BJ (cell line): ENCODE results near the gene ZNF573. TPM values are rescaled to one million over a fixed set of nuclear protein-coding genes. Genes with fewer than 3 reads are reported as not detected.
"Not testable (repeated sequence)": the region's sequence is repeated elsewhere in the genome, so short reads cannot be mapped to it uniquely, and the experiment has no call there.

Experiments used
- CTCF ChIA-PET: fragments of 350-600 bp; formaldehyde crosslinking; extraction: SDS; loops from one replicate; lab custom pipeline; 2021; ENCODE audit warnings: antibody characterized with exemption, inconsistent platforms; lab: Yijun Ruan, JAX
- POLR2A ChIA-PET: fragments of 300-600 bp; sonication (Branson Sonifier 250); formaldehyde crosslinking; extraction: SDS; loops from one replicate; lab custom pipeline; 2021; ENCODE audit warnings: antibody characterized with exemption; lab: Charles Lee
- DNase-seq: peaks from one replicate; pipeline ENCODE4 v3.0.0-alpha.2; 2011; ENCODE audit warnings: low read depth
- H3K27me3 ChIP-seq: 2 replicates; pipeline ENCODE4 v1.6.0; 2011; ENCODE audit warnings: low read length; ENCODE audit not compliant: control insufficient read depth, insufficient read depth
- H3K36me3 ChIP-seq: 2 replicates; pipeline ENCODE4 v1.5.1; 2011; ENCODE audit warnings: low read length; ENCODE audit not compliant: control insufficient read depth, insufficient read depth
- H3K4me3 ChIP-seq: 2 replicates; pipeline ENCODE4 v1.5.1; 2011; ENCODE audit warnings: low read depth, mild to moderate bottlenecking, control low read depth, low read length
- CTCF ChIP-seq: IDR thresholded peaks from 2 replicates; pipeline ENCODE4 v1.5.1; 2011; ENCODE audit warnings: low read depth, mild to moderate bottlenecking, control low read depth, inconsistent platforms, low read length, moderate library complexity; ENCODE audit not compliant: insufficient read depth
- polyA plus RNA-seq: library from polyadenylated mRNA; depleted of rRNA; stranded (reverse); fragments of >200 nt; gene quantifications from 2 replicates; pipeline ENCODE4 v1.2.3, GENCODE V29; 2011

ZNF573 gene
- polyA plus RNA-seq, 1 experiment: 0.90 TPM

GRCh38 chr19:37803249-37803840 is 24.0 kb upstream of the ZNF573 start:
- Histone ChIP-seq H3K27me3 (no peaks in the 10 kb centered on the region), H3K36me3 (no peaks in the 10 kb centered on the region), H3K4me3 (no peak overlapping the region)
- DNase-seq: no peak
- TF ChIP-seq CTCF: no peak
- ChIA-PET CTCF (no interaction called here), POLR2A (no interaction called here)

GRCh38 chr19:37790244-37790925 is 11.0 kb upstream of the ZNF573 start:
- TF ChIP-seq CTCF: no peak
- no peaks in the 10 kb centered on the region for H3K27me3 ChIP-seq
- no peak overlapping the region for H3K4me3 ChIP-seq
- no peak for DNase-seq
- ChIA-PET CTCF (no interaction called here), POLR2A (no interaction called here)
- H3K36me3 ChIP-seq: no peaks in the 10 kb centered on the region

GRCh38 chr19:37778613-37779126 is 716 bp downstream of the ZNF573 start:
- H3K36me3 ChIP-seq: no peaks in the 10 kb centered on the region
- DNase-seq: no peak
- ChIA-PET POLR2A (no interaction called here), CTCF (no interaction called here)
- H3K27me3 ChIP-seq: no peaks in the 10 kb centered on the region
- H3K4me3 ChIP-seq: peak overlapping the region; percentile 68
- TF ChIP-seq CTCF: no peak

GRCh38 chr19:37770985-37771384 is 8.4 kb downstream of the ZNF573 start:
- Histone ChIP-seq H3K27me3 (no peaks in the 10 kb centered on the region), H3K4me3 (no peak overlapping the region), H3K36me3 (peaks cover 1% of the 10 kb centered on the region; the same call in 1 of the 2 replicates)
- no peak for TF ChIP-seq CTCF
- ChIA-PET POLR2A (no interaction called here), CTCF (interaction anchor here (1.2 kb wide), 1 partner anchor 9 kb away, joined by 5 read pairs; the partner anchor contains the start of gene ZNF573)
- no peak for DNase-seq

- no peaks in the 10 kb centered on the region for H3K27me3 ChIP-seq
- no peak for DNase-seq
- ChIA-PET POLR2A (no interaction called here), CTCF (no interaction called here)
- H3K4me3 ChIP-seq: no peak overlapping the region
- H3K36me3 ChIP-seq: 0 out of 2 replicates have a peak, but pooled peaks cover 1% of the 10 kb centered on the region
- TF ChIP-seq CTCF: no peak
These were observed 15.9 kb downstream of the ZNF573 start for GRCh38 chr19:37763488-37763887.

GRCh38 chr19:37757683-37758082 is 21.7 kb downstream of the ZNF573 start:
- H3K27me3 ChIP-seq, H3K36me3 ChIP-seq, DNase-seq, H3K4me3 ChIP-seq, POLR2A ChIA-PET: not testable (repeated sequence)
- CTCF ChIA-PET: interaction anchor here (0.6 to 0.8 kb wide), 2 partner anchors 22 to 26 kb away, joined by 3 read pairs; no protein-coding TSS in a partner anchor
